Measurements from ENCODE around the gene DDX39A.

- TF ChIP-seq CTCF (IDR thresholded peaks at IDR 0.05; ENCODE audit: insufficient read depth, low read length, poor library complexity, severe bottlenecking) (no peak), EZH2phosphoT487 (conservative IDR thresholded peaks at IDR 0.05; ENCODE audit: low read length) (no peak)
Measured at GRCh38 chr19:14393329-14393728, 25.8 kb downstream of the DDX39A start.
